Suppressor macrophage treated with lipopolysaccharide for 1 hour (primary cell): ENCODE results near the gene TIMM44.

Experiments used
- DNase-seq, 3 donors: peaks; one replicate each; pipeline ENCODE4 v3.0.0-alpha.2; 2020 to 2022

The TIMM44 gene

DNA sequence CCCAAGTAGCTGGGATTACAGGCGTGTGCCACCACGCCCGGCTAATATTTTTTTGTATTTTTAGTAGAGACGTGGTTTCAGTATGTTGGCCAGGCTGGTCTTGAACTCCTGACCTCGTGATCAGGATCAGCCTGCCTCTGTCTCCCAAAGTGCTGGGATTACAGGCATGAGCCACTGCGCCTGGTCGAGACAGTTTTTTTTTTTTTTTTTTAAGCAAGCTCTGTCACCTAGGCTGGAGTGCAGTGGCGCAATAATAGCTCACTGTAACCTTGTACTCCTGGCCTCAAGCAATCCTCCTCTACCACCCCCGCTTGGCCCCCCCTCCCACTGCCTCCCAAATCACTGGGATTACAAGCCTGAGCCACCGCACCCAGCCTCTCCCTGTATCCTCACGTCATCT is 46.2 kb downstream of the TIMM44 start:
- no peak for DNase-seq

DNA sequence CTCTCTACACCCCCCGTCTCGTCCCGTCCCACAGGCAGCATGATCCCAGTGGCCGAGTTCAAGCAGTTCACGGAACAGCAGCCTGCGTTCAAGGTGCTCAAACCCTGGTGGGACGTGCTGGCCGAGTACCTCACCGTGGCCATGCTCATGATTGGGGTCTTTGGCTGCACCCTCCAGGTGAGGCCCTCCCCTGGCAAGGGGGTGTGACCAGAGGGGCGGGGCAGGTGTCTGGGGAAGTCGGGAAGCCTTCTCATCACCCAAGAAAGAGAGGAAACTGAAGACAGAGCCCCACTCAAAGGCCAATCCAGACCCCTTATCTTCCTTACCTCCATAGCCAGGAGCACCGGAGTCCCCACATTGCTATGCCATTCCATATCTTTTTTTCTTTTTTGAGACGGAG is 47.9 kb downstream of the TIMM44 start:
- DNase-seq = no peak

DNA sequence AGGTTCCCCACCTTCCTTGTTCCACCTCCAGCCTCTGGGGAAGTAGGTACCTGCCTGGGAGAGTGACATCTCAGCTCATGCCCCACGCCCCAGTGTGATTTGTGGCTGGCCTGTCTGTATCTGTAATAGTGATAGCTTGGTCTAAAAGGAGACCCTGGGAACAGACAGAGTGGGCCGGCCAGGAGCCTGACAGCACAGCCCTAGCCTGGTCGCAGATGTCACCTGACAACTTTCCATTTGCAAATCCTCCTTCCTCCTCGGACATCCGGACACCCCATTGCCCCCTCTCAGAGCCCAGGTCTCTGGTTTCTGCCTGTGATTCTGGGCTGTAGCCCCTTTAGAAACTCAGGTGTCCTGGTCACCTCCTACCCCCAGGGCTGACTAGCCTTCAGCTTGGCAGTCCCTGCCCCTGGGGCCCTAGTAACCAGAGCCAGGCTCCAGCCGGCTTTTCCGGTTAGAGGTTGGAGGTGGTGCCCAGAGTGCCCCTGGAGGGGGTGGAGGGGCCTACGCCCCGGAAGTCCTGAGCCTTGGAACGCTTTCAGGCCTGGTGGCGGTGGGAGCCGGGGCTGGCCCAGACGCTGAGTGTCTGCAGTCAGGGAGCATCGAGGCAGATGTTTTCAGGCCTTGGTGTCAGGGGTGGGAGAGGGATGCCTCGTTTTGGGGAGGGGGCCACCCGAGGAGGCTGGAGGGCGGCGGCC is 48.7 kb downstream of the TIMM44 start:
- no peak for DNase-seq

DNA sequence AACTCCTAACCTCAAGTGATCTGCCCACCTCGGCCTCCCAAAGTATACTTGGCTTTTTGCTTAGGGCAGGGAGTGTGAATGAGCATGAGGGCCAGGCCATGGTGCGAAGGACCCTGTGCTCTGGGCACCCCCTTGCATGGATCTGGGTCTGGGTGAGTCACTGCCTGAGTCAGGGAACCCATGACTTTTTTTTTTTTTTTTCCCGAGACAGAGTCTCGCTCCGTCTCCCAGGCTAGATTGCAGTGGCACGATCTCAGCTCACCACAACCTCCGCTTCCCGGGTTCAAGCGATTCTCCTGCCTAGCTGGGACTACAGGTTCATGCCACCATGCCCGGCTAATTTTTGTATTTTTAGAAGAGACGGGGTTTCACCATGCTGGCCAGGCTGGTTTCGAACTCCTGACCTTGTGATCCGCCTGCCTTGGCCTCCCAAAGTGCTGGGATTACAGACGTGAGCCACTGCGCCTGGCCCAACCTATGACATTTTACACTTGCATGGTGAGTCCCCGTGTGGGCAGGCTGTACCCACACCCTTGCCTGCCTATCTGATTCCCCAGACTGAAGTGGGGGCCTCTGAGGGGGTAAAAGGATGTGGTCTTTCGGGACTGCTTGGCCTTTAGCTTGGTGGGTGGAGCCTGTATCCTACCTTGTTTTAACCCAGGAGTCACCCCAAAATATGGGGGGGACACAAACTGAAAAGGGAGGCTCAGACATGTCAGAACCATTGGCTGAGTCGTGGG is 49.9 kb downstream of the TIMM44 start:
- peak; percentile 52 to 64 (median 56) for DNase-seq

DNA sequence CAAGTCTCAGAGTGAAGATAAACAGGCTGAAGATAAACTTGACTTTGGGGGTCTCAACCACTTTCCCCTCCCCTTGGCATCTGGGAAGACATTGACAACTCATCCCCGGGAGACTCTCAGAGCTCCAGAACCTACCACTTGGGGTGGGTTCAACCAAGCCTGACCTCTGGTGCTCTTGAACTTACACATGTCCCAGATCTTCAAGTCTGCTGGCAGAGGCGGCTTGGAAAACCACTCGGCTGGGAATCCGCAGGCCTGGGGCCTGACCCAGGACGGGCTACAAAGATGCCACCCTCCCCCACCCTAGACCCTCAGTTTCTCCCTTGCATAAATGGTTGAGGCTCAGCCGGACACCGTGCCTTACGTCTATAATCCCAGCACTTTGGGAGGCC is 54.6 kb downstream of the TIMM44 start:
- DNase-seq = no peak

DNA sequence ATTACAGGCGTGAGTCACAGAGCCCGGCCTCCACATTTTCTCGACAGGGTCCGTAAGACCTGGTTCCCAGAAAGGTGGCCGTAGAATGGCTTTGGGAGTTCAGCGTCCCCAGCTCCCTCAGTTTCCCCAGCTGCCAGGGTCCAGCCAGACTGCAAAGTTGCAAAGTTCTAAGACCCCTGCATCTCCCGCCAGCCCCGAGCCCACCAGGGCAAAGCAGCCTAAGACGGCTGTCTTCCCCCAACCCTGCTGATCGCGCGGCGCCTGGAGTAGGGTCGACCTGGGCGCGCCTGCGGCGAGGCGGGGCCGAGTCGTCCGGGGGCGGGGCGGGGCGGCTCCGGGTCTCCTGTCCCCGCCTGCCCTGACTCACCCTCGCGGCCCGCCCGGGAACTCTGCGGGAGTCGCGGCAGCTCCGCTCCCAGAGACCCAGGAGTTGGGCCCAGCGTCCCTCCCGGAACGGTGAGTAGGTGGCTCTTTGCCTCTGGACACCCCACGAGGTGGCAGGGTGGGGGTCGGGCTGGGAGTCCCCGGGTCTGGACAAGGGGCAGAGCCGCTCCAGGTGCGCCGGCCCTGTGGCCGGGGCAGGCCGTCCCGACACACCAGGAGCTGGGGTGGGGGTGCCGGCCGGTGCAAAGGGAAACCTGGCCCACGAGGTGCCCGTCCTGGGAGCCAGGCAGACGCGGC is 55.2 kb downstream of the TIMM44 start, which contains the start of gene LRRC8E:
TSS of gene LRRC8E (plus strand) at position 366 of the 681 bp plus-strand sequence. CDS start 7,094 bp downstream, outside the sequence.
- peak; percentile 45 to 86 (median 66) for DNase-seq

DNA sequence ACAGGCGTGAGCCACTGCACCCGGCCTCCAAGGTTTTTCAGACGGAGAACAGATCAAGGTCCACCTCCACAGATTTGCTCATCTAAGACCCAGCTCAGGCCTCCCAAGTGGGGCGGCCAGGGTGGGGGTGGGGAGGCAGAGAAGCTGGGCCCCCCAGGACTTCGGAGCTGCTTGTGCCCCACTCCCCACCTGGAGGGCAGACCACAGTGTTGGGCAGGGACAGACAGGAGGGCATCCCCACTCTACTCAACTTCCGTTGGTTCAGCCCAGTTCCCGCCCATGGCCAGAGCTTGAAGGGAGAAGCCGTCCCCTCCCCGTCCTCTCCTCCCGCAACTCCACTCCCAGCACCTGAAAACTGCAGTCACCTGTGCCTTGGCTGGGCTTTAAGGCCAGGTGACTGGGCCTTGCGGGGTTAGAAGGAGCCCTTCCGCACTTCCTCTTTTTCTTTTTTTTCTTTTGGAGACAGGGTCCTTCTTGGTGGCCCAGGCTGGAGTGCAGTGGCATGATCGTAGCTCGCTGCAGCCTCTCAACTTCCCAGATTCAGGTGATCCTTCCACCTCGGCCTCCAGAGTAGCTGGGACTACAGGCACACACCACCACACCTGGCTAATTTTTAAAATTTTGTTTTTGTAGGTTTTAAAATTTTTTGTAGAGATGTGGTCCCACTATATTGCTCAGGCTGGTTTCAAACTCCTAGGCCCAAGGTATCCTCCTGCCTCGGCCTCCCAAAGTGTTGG is 55.9 kb downstream of the TIMM44 start:
- no peak for DNase-seq

DNA sequence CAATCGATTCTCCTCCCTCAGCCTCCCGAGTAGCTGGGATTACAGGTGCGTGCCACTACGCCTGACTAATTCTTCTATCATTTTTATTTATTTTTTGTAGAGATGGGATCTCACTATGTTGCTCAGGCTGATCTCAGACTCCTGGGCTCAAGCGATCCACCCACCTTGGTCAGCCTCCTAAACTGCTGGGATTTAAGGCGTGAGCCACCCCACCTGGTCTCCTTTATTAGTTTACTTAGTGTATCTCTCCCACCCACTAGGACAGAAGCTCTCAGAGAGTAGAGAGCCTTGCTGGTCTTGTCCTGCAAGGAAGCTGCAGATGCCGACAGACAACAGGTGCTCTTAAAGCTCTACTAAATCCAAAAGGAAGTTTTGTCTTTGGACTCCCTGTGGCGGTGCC is 57.6 kb downstream of the TIMM44 start:
- DNase-seq = no peak

DNA sequence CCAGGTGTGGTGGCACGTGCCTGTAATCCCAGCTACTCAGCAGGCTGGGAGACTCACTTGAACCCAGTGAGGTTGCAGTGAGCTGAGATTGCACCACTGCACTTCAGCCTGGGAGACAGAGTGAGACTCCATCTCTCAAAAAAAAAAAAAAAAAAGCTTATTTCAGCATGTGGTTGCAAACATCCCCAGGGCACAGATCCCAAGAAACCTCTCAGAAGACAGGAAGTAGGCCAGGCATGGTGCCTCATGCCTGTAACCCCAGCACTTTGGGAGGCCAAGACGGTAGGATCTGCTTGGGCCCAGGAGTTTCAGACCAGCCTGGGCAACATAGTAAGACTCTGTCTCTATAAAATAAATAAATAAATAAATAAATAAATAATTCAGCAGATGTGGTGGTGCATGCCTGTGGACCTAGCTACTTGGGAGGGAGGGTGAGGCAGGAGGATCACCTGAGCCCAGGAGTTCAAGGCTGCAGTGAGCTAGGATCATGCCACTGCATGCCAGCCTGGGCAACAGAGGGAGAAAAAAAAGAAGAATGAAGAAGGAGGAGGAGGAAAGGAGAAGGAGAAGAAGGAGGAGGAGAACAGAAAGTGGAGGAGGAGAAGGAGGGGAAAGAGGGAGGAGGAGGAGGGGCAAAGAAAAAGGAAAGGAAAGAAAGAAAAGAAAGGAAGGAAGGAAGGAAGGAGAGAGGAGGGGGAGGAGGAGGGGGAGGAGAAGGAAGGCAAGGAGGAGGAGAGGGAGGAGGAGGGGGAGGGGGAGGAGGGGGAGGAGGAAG is 59.5 kb downstream of the TIMM44 start:
- DNase-seq = no peak

DNA sequence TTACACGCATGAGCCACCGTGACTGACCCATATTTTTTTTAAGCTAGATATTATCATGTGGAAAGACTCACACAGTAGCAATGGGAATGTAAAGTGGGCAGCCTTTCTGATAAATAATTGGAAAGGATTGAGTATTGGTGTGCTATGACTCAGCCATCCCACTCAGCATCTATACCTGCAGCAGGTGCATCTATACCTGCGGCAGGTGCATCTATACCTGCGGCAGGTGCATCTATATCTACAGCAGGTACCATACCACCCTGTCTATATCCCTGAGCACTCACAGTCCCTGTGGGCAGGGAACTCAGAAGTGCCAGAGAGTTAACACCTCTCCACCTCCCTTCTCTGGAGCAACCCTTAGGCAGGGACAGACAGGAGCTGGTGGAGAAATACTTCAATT is 60.4 kb downstream of the TIMM44 start:
- no peak for DNase-seq

DNA sequence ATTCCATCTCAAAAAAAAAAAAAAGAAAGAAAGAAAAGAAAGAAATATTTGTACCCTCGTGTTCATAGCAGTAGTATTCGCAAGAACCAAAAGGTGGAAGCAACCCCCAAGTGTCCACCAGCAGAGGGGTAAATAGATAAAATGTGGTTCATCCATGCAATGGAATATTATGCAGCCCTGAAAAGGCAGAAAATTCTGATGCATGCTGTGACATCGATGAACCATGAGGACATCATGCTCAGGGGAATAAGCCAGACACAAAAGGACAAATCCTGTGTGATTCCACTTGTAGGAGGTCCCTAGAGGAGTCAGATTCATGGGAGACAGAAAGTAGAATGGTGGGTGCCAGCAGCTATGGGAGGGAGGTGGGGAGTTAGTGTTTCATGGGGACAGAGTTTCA is 61.6 kb downstream of the TIMM44 start:
- no peak for DNase-seq

DNA sequence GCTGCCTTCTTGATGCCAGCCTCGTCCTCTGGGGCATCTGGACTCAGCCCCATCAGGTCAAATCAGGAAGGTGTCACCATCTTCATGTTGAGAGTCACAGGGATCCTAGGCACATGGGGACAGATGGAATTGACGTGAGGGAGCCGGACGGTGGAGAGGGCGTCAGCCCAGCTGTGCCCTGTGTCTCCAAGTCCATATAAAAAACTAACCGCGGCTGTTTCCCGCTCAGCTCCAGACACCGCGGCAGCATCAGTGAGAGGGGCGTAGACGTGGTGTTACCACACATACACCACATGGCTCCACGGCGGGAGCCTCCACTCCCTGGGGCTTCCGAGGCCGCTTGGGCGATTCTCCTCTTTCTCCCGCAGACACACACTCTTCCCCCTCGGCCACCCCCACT is 63.6 kb downstream of the TIMM44 start:
- no peak for DNase-seq

DNA sequence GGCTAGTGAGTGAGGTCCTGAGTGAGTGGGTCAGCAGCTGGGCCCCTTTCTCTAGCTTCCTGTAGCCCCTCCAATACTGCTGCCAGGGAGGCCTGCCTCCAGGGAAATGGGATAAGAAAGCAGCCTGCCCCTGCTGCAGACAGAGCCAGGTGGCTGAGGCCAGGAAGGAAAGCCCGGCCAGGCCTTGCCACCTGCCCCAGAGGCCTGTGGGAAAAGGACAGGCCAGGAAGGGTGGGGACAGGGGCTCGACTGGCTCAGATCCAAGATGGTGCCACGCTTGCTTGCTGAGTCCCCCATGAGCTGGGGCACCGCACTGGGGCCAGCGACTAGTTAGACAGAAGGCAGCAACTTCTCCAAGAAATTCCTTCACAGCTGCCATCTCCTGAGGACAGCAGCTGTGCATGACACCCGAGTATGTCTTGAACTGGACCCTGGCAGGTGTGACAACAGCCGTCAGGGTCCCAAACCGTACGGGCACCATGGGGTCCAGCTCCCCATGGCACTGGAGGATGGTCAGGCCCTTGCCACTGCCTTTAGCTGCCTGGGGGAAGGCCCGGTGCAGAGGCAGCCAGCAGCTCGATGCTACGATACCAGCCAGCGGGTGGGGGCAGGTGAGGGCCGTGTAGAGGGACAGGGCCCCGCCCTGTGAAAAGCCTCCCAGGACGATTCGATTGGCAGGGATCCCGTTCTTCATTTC is 64.2 kb downstream of the TIMM44 start:
- no peak for DNase-seq

DNA sequence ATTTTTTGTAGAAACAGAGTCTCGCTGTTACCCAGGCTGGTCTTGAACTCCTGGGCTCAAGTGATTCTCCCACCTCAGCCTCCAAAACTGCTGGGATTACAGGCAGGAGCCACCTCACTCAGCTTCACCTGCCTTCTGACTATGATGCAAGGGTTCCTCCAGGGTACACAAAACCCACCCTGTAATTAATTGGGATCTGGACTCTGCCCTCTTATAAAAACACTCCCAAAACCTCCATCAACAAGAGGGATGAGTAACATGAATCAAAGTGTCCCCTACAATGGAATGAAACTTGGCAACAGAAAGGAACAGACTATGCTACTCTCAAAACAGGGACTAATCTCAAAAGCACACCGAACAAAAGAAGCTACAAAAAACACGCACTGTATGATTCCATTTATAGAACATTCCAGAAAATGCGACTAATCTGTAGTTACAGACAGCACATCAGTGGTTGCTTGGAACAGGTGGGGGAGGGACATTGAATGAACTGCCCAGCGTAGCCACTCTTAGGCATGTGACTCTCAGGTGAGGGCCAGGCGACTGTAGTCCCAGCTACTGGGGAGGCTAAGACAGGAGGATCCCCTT is 66.1 kb downstream of the TIMM44 start:
- DNase-seq = no peak
